Thyroid gland (tissue), 4 donors: ENCODE results near the gene CTAGE8. TPM values are rescaled to one million over a fixed set of nuclear protein-coding genes. Genes with fewer than 3 reads are reported as not detected.
"Not testable (repeated sequence)": the region's sequence is repeated elsewhere in the genome, so short reads cannot be mapped to it uniquely, and the experiment has no call there.

Source experiments
- DNase-seq, 2 donors: peaks; one replicate each; pipeline ENCODE4 v3.0.0-alpha.2; 2019
- H3K27ac ChIP-seq, 3 donors: fragments of 200-600 bp; sonication (generic); 1 replicate in 2 of 3; 2 replicates in 1 of 3; pipeline ENCODE4 v1.5.1; 2016 to 2019; ENCODE audit warnings: mild to moderate bottlenecking in 1 of 3, moderate library complexity in 1 of 3
- H3K27me3 ChIP-seq: fragments of 200-600 bp; sonication (generic); one replicate; pipeline ENCODE4 v1.5.1; 2019
- H3K36me3 ChIP-seq, 2 donors: fragments of 200-600 bp; sonication (generic); one replicate each; pipeline ENCODE4 v1.5.1; 2016 to 2019
- H3K4me1 ChIP-seq, 2 donors: fragments of 200-600 bp; sonication (generic); one replicate each; pipeline ENCODE4 v1.5.1; 2017 to 2019
- H3K4me3 ChIP-seq, 3 donors: fragments of 200-600 bp; sonication (generic); replicated peaks in 1 of 3; 1 replicate in 2 of 3; 2 replicates in 1 of 3; pipeline ENCODE4 v1.5.1; 2016; ENCODE audit warnings: mild to moderate bottlenecking in 1 of 3
- H3K9me3 ChIP-seq: fragments of 200-600 bp; sonication (generic); one replicate; pipeline ENCODE4 v1.5.1; 2017
- WGBS, 2 donors: methylation state at CpG; one replicate each; pipeline ENCODE4 v1.1.5; 2017; 5-methylcytosine and 5-hydroxymethylcytosine counted together
- intact Hi-C: fragments of 100-400 bp; cut with DNase I; formaldehyde crosslinking; loops from one replicate; pipeline ENCODE4 v1.15.1; 2023
- total RNA-seq, 4 donors: library from RNA; depleted of rRNA; stranded (reverse); fragments of >200 nt; gene quantifications; one replicate each; pipeline ENCODE4 v1.2.3, GENCODE V29; 2016

The CTAGE8 gene
- total RNA-seq, 4 donors from 2014 or later, result 1.3 to 21.4 (median 8.1) TPM

DNA sequence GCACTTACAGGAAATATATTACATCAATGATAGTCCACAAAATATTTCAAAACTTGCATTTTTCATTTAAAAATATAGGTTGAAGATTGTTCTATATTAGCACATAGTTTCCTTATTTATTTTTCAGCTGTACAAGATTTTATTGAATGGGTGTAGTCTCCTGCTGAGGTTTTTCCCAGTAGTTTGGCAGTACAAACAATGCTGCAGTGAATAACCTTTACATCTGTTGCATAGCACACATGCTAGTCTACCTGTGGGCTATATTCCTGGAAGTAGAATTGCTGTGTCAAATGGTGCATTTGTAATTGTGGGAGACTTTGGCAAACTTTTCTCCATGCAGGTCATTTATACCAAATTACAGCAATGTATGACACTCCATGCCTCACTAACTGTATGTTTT lies 48.6 kb downstream of the CTAGE8 start:
- H3K27me3 ChIP-seq, intact Hi-C loops: not testable (repeated sequence)

DNA sequence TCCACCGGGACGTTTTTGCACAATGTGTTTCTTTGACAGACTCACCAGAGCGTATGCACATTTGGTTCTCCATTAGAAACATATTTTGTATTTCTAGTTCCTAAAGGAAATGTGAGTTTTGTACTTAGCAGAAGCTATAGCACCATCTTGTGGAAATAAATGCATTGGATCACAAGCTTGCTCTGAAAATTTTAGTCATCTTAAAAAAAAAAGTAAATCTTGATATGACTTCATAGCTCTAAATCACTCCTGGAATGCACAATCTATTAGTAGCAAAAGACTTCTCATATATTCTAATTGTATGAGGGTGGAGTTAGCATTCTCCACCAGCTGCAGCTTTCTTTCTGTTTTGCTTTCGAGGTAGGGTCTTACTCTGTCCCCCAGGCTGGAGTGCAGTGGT lies 49.9 kb downstream of the CTAGE8 start:
- 80% methylated on average over 1 of the region's 4 CpGs; no CpG with 5 or more reads in 1 of the 2 donors for WGBS, 2 donors
- DNase-seq, intact Hi-C loops, H3K27ac ChIP-seq, H3K27me3 ChIP-seq, H3K4me1 ChIP-seq, H3K4me3 ChIP-seq, H3K36me3 ChIP-seq, H3K9me3 ChIP-seq: not testable (repeated sequence)

More for the DNA sequence above, 48.6 kb downstream of the CTAGE8 start:
- not testable (repeated sequence) for DNase-seq, H3K4me1 ChIP-seq, H3K9me3 ChIP-seq, H3K4me3 ChIP-seq, H3K27ac ChIP-seq, H3K36me3 ChIP-seq

DNA sequence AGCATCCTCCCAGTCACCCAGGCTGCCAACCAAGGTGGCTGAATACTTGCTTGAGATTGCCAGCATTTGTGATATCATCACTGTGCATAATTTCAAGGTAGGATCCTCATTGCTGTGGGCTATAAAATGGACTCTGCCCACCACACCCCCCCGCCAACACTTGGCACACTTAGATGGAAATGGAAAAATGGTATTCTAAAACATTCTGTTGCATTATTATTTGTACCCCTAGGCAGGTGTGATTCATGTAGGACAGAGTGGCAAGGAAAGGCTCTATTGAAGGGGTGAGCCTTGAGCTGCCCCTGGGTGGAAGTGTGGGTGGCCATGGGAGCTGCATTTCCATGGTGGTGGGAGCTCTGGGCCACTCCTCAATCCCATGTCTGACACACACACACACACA lies 50.5 kb downstream of the CTAGE8 start:
- DNase-seq, result peak in 1 of 2 donors; percentile 2
- not testable (repeated sequence) for H3K4me3 ChIP-seq, H3K27me3 ChIP-seq

DNA sequence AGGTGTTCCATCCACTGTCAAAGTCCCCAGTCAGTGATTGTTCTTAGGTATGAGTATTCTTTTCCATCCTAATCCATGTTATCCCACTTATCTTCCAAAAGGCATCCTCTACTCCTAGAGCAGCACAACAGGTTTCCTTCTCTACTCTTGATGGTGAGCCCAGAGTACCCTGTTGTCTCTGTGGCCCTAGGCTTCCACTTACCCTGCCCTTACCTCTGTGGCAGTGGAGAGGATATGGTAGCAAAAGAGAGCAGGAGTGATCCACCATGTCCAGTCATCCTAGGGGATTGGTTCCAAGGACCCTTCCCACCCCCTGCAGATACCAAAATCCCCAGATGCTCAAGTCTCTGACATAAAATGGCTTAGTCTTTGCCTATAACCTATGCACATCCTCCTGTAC lies 51.9 kb downstream of the CTAGE8 start:
- H3K4me3 ChIP-seq, intact Hi-C loops, H3K36me3 ChIP-seq, H3K4me1 ChIP-seq, H3K9me3 ChIP-seq, DNase-seq, H3K27me3 ChIP-seq, H3K27ac ChIP-seq: not testable (repeated sequence)

More for the DNA sequence above, 50.5 kb downstream of the CTAGE8 start:
- H3K4me1 ChIP-seq, H3K27ac ChIP-seq, H3K36me3 ChIP-seq, H3K9me3 ChIP-seq, intact Hi-C loops: not testable (repeated sequence)
- WGBS, 2 donors, result 100% methylated on average over 1 of the region's 1 CpG

Other genes with a start within 250 kb of the CTAGE8 start
- not detected for gene OR2A5, start 220.3 kb downstream of the CTAGE8 start, total RNA-seq
- not detected for gene OR2A25, start 199.5 kb downstream of the CTAGE8 start, total RNA-seq
- not detected for gene OR2A12, start 183.0 kb downstream of the CTAGE8 start, total RNA-seq
- not detected for gene OR2A2, start 159.7 kb downstream of the CTAGE8 start, total RNA-seq
- gene OR2A14, start 146.1 kb downstream of the CTAGE8 start, total RNA-seq, result not detected
- gene CTAGE4, start 85.8 kb downstream of the CTAGE8 start, total RNA-seq, result 10 to 100 TPM in 3 of 4 donors, 1 to 10 TPM in 1; 4.7 to 27.4 (median 14.0) TPM
- 10 to 100 TPM; 31.0 to 69.1 (median 38.9) TPM for gene ARHGEF35, start 73.5 kb downstream of the CTAGE8 start, total RNA-seq
- gene OR2A42, start 29.7 kb downstream of the CTAGE8 start, total RNA-seq, result 1 to 10 TPM in 2 of 4 donors, under 1 TPM in 2; 0.40 to 3.7 (median 0.97) TPM
- 10 to 100 TPM; 16.8 to 36.0 (median 26.5) TPM for gene OR2A7, start 4.5 kb downstream of the CTAGE8 start, total RNA-seq
- gene OR2A1, start 43.1 kb upstream of the CTAGE8 start, total RNA-seq, result 1 to 10 TPM in 1 of 4 donors, under 1 TPM in 1, not detected in 2; 0.33 to 1.4 TPM
- gene ARHGEF5, start 86.1 kb upstream of the CTAGE8 start, total RNA-seq, result 100 to 1,000 TPM in 1 of 4 donors, 10 to 100 TPM in 3; 47.8 to 104 (median 71.4) TPM
- gene NOBOX, start 134.4 kb upstream of the CTAGE8 start, total RNA-seq, result not detected